HL-60/S4 treated with retinoic acid at 250 ng/mL for 4 days and 3 days (cell line): ENCODE data around the gene SNRPB.

Experiments
- in situ Hi-C: fragments of 300-500 bp; cut with MboI; formaldehyde crosslinking; loops from 2 replicates; pipeline ENCODE4 v1.7.0; 2022; ENCODE audit warnings: low sequenced_read_pairs

The SNRPB gene

GRCh38 chr20:2431185-2431584 is 39.4 kb downstream of the SNRPB start:
- in situ Hi-C loops: no loop called here

GRCh38 chr20:2430538-2430937 is 40.1 kb downstream of the SNRPB start:
- in situ Hi-C loops: no loop called here

GRCh38 chr20:2429051-2429450 is 41.5 kb downstream of the SNRPB start:
- in situ Hi-C loops: no loop called here

GRCh38 chr20:2421247-2421646 is 49.3 kb downstream of the SNRPB start:
- in situ Hi-C loops: no loop called here

GRCh38 chr20:2420510-2420909 is 50.1 kb downstream of the SNRPB start:
- in situ Hi-C loops: no loop called here

- in situ Hi-C loops: no loop called here
These were observed 52.2 kb downstream of the SNRPB start for GRCh38 chr20:2418388-2418787.

GRCh38 chr20:2417213-2417541 is 53.4 kb downstream of the SNRPB start:
- in situ Hi-C loops: no loop called here

GRCh38 chr20:2416541-2417212 is 53.9 kb downstream of the SNRPB start:
- in situ Hi-C loops: no loop called here
